ENCODE data around the gene GSS.

Gene GSS

GRCh38 chr20:34995696-34996095 is 40.1 kb upstream of the GSS start:
- H3K27me3 ChIP-seq (ENCODE audit: insufficient read depth, low read depth, severe bottlenecking), result no peaks in the 10 kb centered on the region
- H3K4me3 ChIP-seq (ENCODE audit: low read depth, low read length), result no peak overlapping the region
- H3K27ac ChIP-seq, result no peak overlapping the region
- peaks cover 38% of the 10 kb centered on the region for H3K36me3 ChIP-seq
- DNase-seq, result no peak
- no peaks in the 10 kb centered on the region for H3K9me3 ChIP-seq (ENCODE audit: severe bottlenecking)
- TF ChIP-seq CTCF (IDR thresholded peaks at IDR 0.05; ENCODE audit: low read depth, low read length), result no peak

GRCh38 chr20:34995192-34995591 is 39.6 kb upstream of the GSS start:
- Histone ChIP-seq H3K27me3 (ENCODE audit: insufficient read depth, low read depth, severe bottlenecking) (no peaks in the 10 kb centered on the region), H3K9me3 (ENCODE audit: severe bottlenecking) (no peaks in the 10 kb centered on the region), H3K27ac (no peak overlapping the region), H3K36me3 (peaks cover 33% of the 10 kb centered on the region), H3K4me3 (ENCODE audit: low read depth, low read length) (no peak overlapping the region)
- TF ChIP-seq CTCF (IDR thresholded peaks at IDR 0.05; ENCODE audit: low read depth, low read length), result no peak
- DNase-seq, result no peak

- Histone ChIP-seq H3K27me3 (ENCODE audit: insufficient read depth, low read depth, severe bottlenecking) (no peaks in the 10 kb centered on the region), H3K36me3 (peaks cover 29% of the 10 kb centered on the region), H3K4me3 (ENCODE audit: low read depth, low read length) (no peak overlapping the region), H3K27ac (no peak overlapping the region), H3K9me3 (ENCODE audit: severe bottlenecking) (no peaks in the 10 kb centered on the region)
- no peak for TF ChIP-seq CTCF (IDR thresholded peaks at IDR 0.05; ENCODE audit: low read depth, low read length)
- DNase-seq, result no peak
These were observed 39.0 kb upstream of the GSS start for GRCh38 chr20:34994509-34995131.

GRCh38 chr20:34993941-34994508 is 38.4 kb upstream of the GSS start:
- TF ChIP-seq CTCF (IDR thresholded peaks at IDR 0.05; ENCODE audit: low read depth, low read length), result no peak
- Histone ChIP-seq H3K9me3 (ENCODE audit: severe bottlenecking) (no peaks in the 10 kb centered on the region), H3K27me3 (ENCODE audit: insufficient read depth, low read depth, severe bottlenecking) (no peaks in the 10 kb centered on the region), H3K36me3 (peaks cover 25% of the 10 kb centered on the region), H3K27ac (no peak overlapping the region), H3K4me3 (ENCODE audit: low read depth, low read length) (no peak overlapping the region)
- DNase-seq, result no peak

- no peak overlapping the region for H3K27ac ChIP-seq
- no peaks in the 10 kb centered on the region for H3K9me3 ChIP-seq (ENCODE audit: severe bottlenecking)
- H3K4me3 ChIP-seq (ENCODE audit: low read depth, low read length), result no peak overlapping the region
- no peak for DNase-seq
- no peaks in the 10 kb centered on the region for H3K27me3 ChIP-seq (ENCODE audit: insufficient read depth, low read depth, severe bottlenecking)
- no peak for TF ChIP-seq CTCF (IDR thresholded peaks at IDR 0.05; ENCODE audit: low read depth, low read length)
- H3K36me3 ChIP-seq, result peaks cover 15% of the 10 kb centered on the region
These were observed 37.3 kb upstream of the GSS start for GRCh38 chr20:34992751-34993417.

Measured in WERI-Rb-1 (cell line).